GM12891 (cell line): ENCODE data around the gene FOXN3.
A peak's percentile ranks its signal among the peaks of the same experiment; 100 is the strongest.

Experiments used
- POLR2A ChIP-seq: IDR thresholded peaks from 2 replicates; pipeline ENCODE4 v1.6.1; 2011; ENCODE audit warnings: low read depth, low read length, control low read depth
- POLR2AphosphoS5 ChIP-seq: IDR thresholded peaks from 2 replicates; pipeline ENCODE4 v1.6.1; 2011; ENCODE audit warnings: low read depth, low read length, control low read depth
- POU2F2 ChIP-seq: IDR thresholded peaks from 2 replicates; pipeline ENCODE4 v1.6.1; 2011; ENCODE audit warnings: low read depth, mild to moderate bottlenecking, control low read depth, low read length, moderate library complexity
- SPI1 ChIP-seq: IDR thresholded peaks from 2 replicates; pipeline ENCODE4 v1.6.1; 2011; ENCODE audit warnings: low read depth, low read length, control low read depth
- TAF1 ChIP-seq: IDR thresholded peaks from 2 replicates; pipeline ENCODE4 v1.6.1; 2011; ENCODE audit warnings: low read depth, low read length, control low read depth

DNA sequence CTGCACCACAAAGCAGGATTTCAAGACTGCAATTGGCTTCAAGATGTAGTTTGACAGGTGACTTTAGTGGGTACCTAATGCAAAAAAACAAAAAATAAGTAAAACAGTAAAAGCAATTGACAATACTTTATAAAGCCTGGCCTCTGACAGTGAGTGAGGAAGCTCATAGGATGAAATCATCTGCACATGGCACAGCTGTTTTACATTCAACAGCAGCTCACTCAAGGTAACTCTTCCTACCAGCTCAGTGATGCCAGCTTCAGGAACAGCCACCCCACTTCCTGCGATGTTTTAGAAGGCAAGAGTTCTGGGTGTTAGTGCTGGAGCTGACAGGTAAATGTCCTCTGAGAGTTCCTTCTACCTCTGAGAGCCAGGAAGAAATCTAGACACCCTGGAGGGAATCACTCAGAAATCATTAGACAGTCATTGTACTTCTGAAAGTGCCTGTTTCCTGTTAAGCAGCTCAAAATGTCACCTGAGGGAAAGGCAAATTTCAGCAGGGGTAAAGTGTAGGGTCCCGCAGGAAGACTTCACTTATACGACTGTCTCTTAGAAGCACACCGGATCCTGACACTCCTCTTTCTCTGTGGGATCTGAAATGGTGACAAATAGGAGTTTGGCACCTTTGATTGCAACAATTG lies 99.9 kb downstream of the FOXN3 start:
- TF ChIP-seq POLR2A (no peak), POLR2AphosphoS5 (no peak), TAF1 (no peak), POU2F2 (no peak), SPI1 (0 out of 2 replicates have a peak, but pooled peaks have one; percentile 27)
